Measurements from ENCODE around the gene CPED1.

The CPED1 gene

GRCh38 chr7:121139427-121139826 lies 150.9 kb downstream of the CPED1 start:
- H3K4me2 ChIP-seq (ENCODE audit: low read length, poor library complexity, severe bottlenecking), result no peak overlapping the region
- H3K36me3 ChIP-seq (ENCODE audit: control insufficient read depth in 1 of 2, insufficient read depth in 2 of 2, low read depth in 1 of 2, low read length in 2 of 2), result peaks cover 0 to 25% of the 10 kb centered on the region in 2 experiments
- DNase-seq, result no peak

GRCh38 chr7:121140790-121141189 lies 152.3 kb downstream of the CPED1 start:
- Histone ChIP-seq H4K91ac (ENCODE audit: low read length) (no peak overlapping the region), H2BK5ac (ENCODE audit: low read depth, low read length, poor library complexity, severe bottlenecking) (no peak overlapping the region), H3K27ac (ENCODE audit: low read length, poor library complexity, severe bottlenecking) (no peak overlapping the region), H2AK5ac (ENCODE audit: low read length, severe bottlenecking) (no peak overlapping the region), H2AFZ (ENCODE audit: low read depth, low read length) (no peak overlapping the region), H3K23ac (ENCODE audit: low read length in 2 of 2) (no peak overlapping the region), H3K79me1 (replicated peaks; ENCODE audit: low read length, poor library complexity, severe bottlenecking) (no peaks in the 10 kb centered on the region), H2BK15ac (ENCODE audit: low read depth, poor library complexity, severe bottlenecking) (no peak overlapping the region), H3K9ac (ENCODE audit: low read length) (no peak overlapping the region), H3K36me3 (ENCODE audit: control insufficient read depth in 1 of 2, insufficient read depth in 2 of 2, low read depth in 1 of 2, low read length in 2 of 2) (peaks cover 0 to 24% of the 10 kb centered on the region in 2 experiments), H3K4me2 (ENCODE audit: low read length, poor library complexity, severe bottlenecking) (no peak overlapping the region), H3K4ac (ENCODE audit: low read depth in 1 of 2, low read length in 2 of 2) (no peak overlapping the region), H2BK12ac (ENCODE audit: low read length in 2 of 2) (no peak overlapping the region), H3K27me3 (ENCODE audit: control insufficient read depth in 1 of 2, insufficient read depth in 1 of 2, low read length in 2 of 2) (no peaks in the 10 kb centered on the region), H3K9me3 (ENCODE audit: control insufficient read depth, low read length) (no peaks in the 10 kb centered on the region), H4K8ac (ENCODE audit: low read length) (no peak overlapping the region), H3K4me1 (ENCODE audit: control insufficient read depth, insufficient read depth, low read depth, low read length) (no peaks in the 10 kb centered on the region), H3K18ac (ENCODE audit: low read depth in 1 of 2, low read length in 2 of 2) (no peak overlapping the region), H3K4me3 (ENCODE audit: insufficient read depth in 1 of 2, low read depth in 1 of 2, low read length in 2 of 2) (no peak overlapping the region), H3K14ac (ENCODE audit: low read length in 2 of 2) (no peak overlapping the region), H2BK120ac (ENCODE audit: low read depth, low read length) (no peak overlapping the region)
- 97% methylated on average over 1 of the region's 1 CpG for WGBS
- no peak for DNase-seq

More at GRCh38 chr7:121139427-121139826, 150.9 kb downstream of the CPED1 start:
- Histone ChIP-seq H4K8ac (ENCODE audit: low read length) (no peak overlapping the region), H2BK120ac (ENCODE audit: low read depth, low read length) (no peak overlapping the region), H3K79me1 (replicated peaks; ENCODE audit: low read length, poor library complexity, severe bottlenecking) (no peaks in the 10 kb centered on the region), H3K27ac (ENCODE audit: low read length, poor library complexity, severe bottlenecking) (no peak overlapping the region), H2BK12ac (ENCODE audit: low read length in 2 of 2) (no peak overlapping the region), H3K18ac (ENCODE audit: low read depth in 1 of 2, low read length in 2 of 2) (no peak overlapping the region), H2BK5ac (ENCODE audit: low read depth, low read length, poor library complexity, severe bottlenecking) (no peak overlapping the region), H3K9me3 (ENCODE audit: control insufficient read depth, low read length) (no peaks in the 10 kb centered on the region), H2AFZ (ENCODE audit: low read depth, low read length) (no peak overlapping the region), H3K4ac (ENCODE audit: low read depth in 1 of 2, low read length in 2 of 2) (no peak overlapping the region), H3K23ac (ENCODE audit: low read length in 2 of 2) (no peak overlapping the region), H3K9ac (ENCODE audit: low read length) (no peak overlapping the region), H3K4me3 (ENCODE audit: insufficient read depth in 1 of 2, low read depth in 1 of 2, low read length in 2 of 2) (no peak overlapping the region), H2BK15ac (ENCODE audit: low read depth, poor library complexity, severe bottlenecking) (no peak overlapping the region), H3K4me1 (ENCODE audit: control insufficient read depth, insufficient read depth, low read depth, low read length) (no peaks in the 10 kb centered on the region), H4K91ac (ENCODE audit: low read length) (no peak overlapping the region), H2AK5ac (ENCODE audit: low read length, severe bottlenecking) (no peak overlapping the region), H3K27me3 (ENCODE audit: control insufficient read depth in 1 of 2, insufficient read depth in 1 of 2, low read length in 2 of 2) (no peaks in the 10 kb centered on the region), H3K14ac (ENCODE audit: low read length in 2 of 2) (no peak overlapping the region)
- WGBS, result 95% methylated on average over 2 of the region's 3 CpGs

GRCh38 chr7:121151774-121152221 lies 163.3 kb downstream of the CPED1 start:
- Histone ChIP-seq H3K36me3 (ENCODE audit: control insufficient read depth in 1 of 2, insufficient read depth in 2 of 2, low read depth in 1 of 2, low read length in 2 of 2) (peaks cover 0 to 7% of the 10 kb centered on the region in 2 experiments), H3K4me2 (ENCODE audit: low read length, poor library complexity, severe bottlenecking) (no peak overlapping the region), H3K27me3 (ENCODE audit: control insufficient read depth in 1 of 2, insufficient read depth in 1 of 2, low read length in 2 of 2) (no peaks in the 10 kb centered on the region), H3K79me1 (replicated peaks; ENCODE audit: low read length, poor library complexity, severe bottlenecking) (no peaks in the 10 kb centered on the region), H3K14ac (ENCODE audit: low read length in 2 of 2) (no peak overlapping the region), H3K23ac (ENCODE audit: low read length in 2 of 2) (no peak overlapping the region), H3K9me3 (ENCODE audit: control insufficient read depth, low read length) (no peaks in the 10 kb centered on the region), H2AFZ (ENCODE audit: low read depth, low read length) (no peak overlapping the region), H4K8ac (ENCODE audit: low read length) (no peak overlapping the region), H2BK15ac (ENCODE audit: low read depth, poor library complexity, severe bottlenecking) (no peak overlapping the region), H3K4me3 (ENCODE audit: insufficient read depth in 1 of 2, low read depth in 1 of 2, low read length in 2 of 2) (no peak overlapping the region), H2BK12ac (ENCODE audit: low read length in 2 of 2) (no peak overlapping the region), H2AK5ac (ENCODE audit: low read length, severe bottlenecking) (no peak overlapping the region), H3K18ac (ENCODE audit: low read depth in 1 of 2, low read length in 2 of 2) (no peak overlapping the region), H3K27ac (ENCODE audit: low read length, poor library complexity, severe bottlenecking) (no peak overlapping the region), H3K4me1 (ENCODE audit: control insufficient read depth, insufficient read depth, low read depth, low read length) (no peaks in the 10 kb centered on the region), H4K91ac (ENCODE audit: low read length) (no peak overlapping the region), H3K9ac (ENCODE audit: low read length) (no peak overlapping the region), H3K4ac (ENCODE audit: low read depth in 1 of 2, low read length in 2 of 2) (no peak overlapping the region), H2BK5ac (ENCODE audit: low read depth, low read length, poor library complexity, severe bottlenecking) (no peak overlapping the region), H2BK120ac (ENCODE audit: low read depth, low read length) (no peak overlapping the region)
- DNase-seq, result no peak
- 83% methylated on average over 2 of the region's 2 CpGs for WGBS

DNA sequence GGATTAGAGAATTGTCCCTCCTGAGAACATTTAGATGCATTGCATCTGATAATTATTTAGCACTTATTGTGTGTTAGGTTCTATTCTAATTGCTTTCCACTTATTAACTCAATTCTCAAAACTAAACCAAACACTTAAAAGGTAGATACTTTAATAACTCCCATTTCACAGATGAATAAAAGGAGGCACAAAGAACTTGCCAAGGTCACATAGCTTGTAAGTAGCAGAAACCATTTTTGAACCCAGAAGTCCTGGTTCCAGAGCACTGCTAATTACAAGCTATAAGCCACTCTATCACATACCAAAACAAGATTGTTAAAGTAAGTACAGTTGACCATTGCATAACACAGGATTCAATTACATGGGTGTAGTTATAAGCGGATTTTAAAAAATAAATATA lies 164.9 kb downstream of the CPED1 start:
- no peak for DNase-seq
- Histone ChIP-seq H3K18ac (ENCODE audit: low read depth in 1 of 2, low read length in 2 of 2) (no peak overlapping the region), H3K36me3 (ENCODE audit: control insufficient read depth in 1 of 2, insufficient read depth in 2 of 2, low read depth in 1 of 2, low read length in 2 of 2) (peaks cover 0 to 7% of the 10 kb centered on the region in 2 experiments), H3K4ac (ENCODE audit: low read depth in 1 of 2, low read length in 2 of 2) (no peak overlapping the region), H3K27me3 (ENCODE audit: control insufficient read depth in 1 of 2, insufficient read depth in 1 of 2, low read length in 2 of 2) (no peaks in the 10 kb centered on the region), H3K14ac (ENCODE audit: low read length in 2 of 2) (no peak overlapping the region), H2AFZ (ENCODE audit: low read depth, low read length) (no peak overlapping the region), H2AK5ac (ENCODE audit: low read length, severe bottlenecking) (no peak overlapping the region), H3K4me1 (ENCODE audit: control insufficient read depth, insufficient read depth, low read depth, low read length) (no peaks in the 10 kb centered on the region), H3K27ac (ENCODE audit: low read length, poor library complexity, severe bottlenecking) (no peak overlapping the region), H3K4me2 (ENCODE audit: low read length, poor library complexity, severe bottlenecking) (no peak overlapping the region), H2BK5ac (ENCODE audit: low read depth, low read length, poor library complexity, severe bottlenecking) (no peak overlapping the region), H3K9me3 (ENCODE audit: control insufficient read depth, low read length) (no peaks in the 10 kb centered on the region), H4K91ac (ENCODE audit: low read length) (no peak overlapping the region), H3K9ac (ENCODE audit: low read length) (no peak overlapping the region), H3K4me3 (ENCODE audit: insufficient read depth in 1 of 2, low read depth in 1 of 2, low read length in 2 of 2) (no peak overlapping the region), H2BK15ac (ENCODE audit: low read depth, poor library complexity, severe bottlenecking) (no peak overlapping the region), H2BK12ac (ENCODE audit: low read length in 2 of 2) (no peak overlapping the region), H3K23ac (ENCODE audit: low read length in 2 of 2) (no peak overlapping the region), H2BK120ac (ENCODE audit: low read depth, low read length) (no peak overlapping the region), H4K8ac (ENCODE audit: low read length) (no peak overlapping the region), H3K79me1 (replicated peaks; ENCODE audit: low read length, poor library complexity, severe bottlenecking) (no peaks in the 10 kb centered on the region)
- WGBS, result no CpG with 5 or more reads among the region's 1 CpG

Measured in mesenchymal stem cell (in vitro differentiated cells and primary cell).